ENCODE results near the gene KCNJ9.

The KCNJ9 gene

GRCh38 chr1:160130486-160130885 is 49.1 kb downstream of the KCNJ9 start:
- Mint-ChIP-seq H3K36me3 (no peaks in the 10 kb centered on the region), H3K4me3 (no peak overlapping the region), H3K27me3 (peaks cover 1% of the 10 kb centered on the region), H3K4me1 (ENCODE audit: low read depth) (no peaks in the 10 kb centered on the region), H3K27ac (no peak overlapping the region), H3K9me3 (ENCODE audit: low read depth) (no peaks in the 10 kb centered on the region)

DNA sequence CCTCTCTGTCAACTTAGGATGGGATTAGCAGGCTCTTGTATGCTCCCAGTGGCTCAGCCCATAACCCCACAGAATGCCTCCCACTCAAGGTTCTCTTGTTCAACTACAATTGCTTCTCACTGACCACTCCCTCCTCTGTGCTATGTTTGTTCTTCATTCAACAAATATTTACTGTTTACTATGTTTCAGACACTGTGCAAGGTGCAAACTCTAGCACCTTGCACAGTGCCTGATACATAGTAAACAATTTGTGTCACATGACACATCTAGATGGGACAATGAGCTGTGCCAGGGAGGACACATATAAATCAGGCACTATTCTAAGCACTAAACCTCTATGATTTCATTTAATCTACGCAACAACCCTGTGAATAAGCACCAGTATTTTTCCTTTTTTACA is 49.6 kb downstream of the KCNJ9 start:
- Mint-ChIP-seq H3K27ac (no peak overlapping the region), H3K4me3 (no peak overlapping the region), H3K4me1 (ENCODE audit: low read depth) (no peaks in the 10 kb centered on the region), H3K27me3 (peaks cover 1% of the 10 kb centered on the region), H3K9me3 (ENCODE audit: low read depth) (no peaks in the 10 kb centered on the region), H3K36me3 (no peaks in the 10 kb centered on the region)

- Mint-ChIP-seq H3K4me1 (ENCODE audit: low read depth) (no peaks in the 10 kb centered on the region), H3K27ac (no peak overlapping the region), H3K9me3 (ENCODE audit: low read depth) (no peaks in the 10 kb centered on the region), H3K36me3 (no peaks in the 10 kb centered on the region), H3K4me3 (no peak overlapping the region), H3K27me3 (peaks cover 1% of the 10 kb centered on the region)
These were observed 50.6 kb downstream of the KCNJ9 start for GRCh38 chr1:160131803-160132565.

- H3K27ac Mint-ChIP-seq = no peak overlapping the region
- H3K27me3 Mint-ChIP-seq = peaks cover 1% of the 10 kb centered on the region
- H3K36me3 Mint-ChIP-seq = no peaks in the 10 kb centered on the region
- H3K4me3 Mint-ChIP-seq = no peak overlapping the region
- no peaks in the 10 kb centered on the region for H3K4me1 Mint-ChIP-seq (ENCODE audit: low read depth)
- H3K9me3 Mint-ChIP-seq (ENCODE audit: low read depth) = no peaks in the 10 kb centered on the region
These were observed 52.8 kb downstream of the KCNJ9 start for GRCh38 chr1:160133990-160134770.

- Mint-ChIP-seq H3K4me3 (no peak overlapping the region), H3K27me3 (no peaks in the 10 kb centered on the region), H3K36me3 (no peaks in the 10 kb centered on the region), H3K4me1 (ENCODE audit: low read depth) (no peaks in the 10 kb centered on the region), H3K27ac (no peak overlapping the region), H3K9me3 (ENCODE audit: low read depth) (no peaks in the 10 kb centered on the region)
These were observed 53.6 kb downstream of the KCNJ9 start for GRCh38 chr1:160134791-160135572.

DNA sequence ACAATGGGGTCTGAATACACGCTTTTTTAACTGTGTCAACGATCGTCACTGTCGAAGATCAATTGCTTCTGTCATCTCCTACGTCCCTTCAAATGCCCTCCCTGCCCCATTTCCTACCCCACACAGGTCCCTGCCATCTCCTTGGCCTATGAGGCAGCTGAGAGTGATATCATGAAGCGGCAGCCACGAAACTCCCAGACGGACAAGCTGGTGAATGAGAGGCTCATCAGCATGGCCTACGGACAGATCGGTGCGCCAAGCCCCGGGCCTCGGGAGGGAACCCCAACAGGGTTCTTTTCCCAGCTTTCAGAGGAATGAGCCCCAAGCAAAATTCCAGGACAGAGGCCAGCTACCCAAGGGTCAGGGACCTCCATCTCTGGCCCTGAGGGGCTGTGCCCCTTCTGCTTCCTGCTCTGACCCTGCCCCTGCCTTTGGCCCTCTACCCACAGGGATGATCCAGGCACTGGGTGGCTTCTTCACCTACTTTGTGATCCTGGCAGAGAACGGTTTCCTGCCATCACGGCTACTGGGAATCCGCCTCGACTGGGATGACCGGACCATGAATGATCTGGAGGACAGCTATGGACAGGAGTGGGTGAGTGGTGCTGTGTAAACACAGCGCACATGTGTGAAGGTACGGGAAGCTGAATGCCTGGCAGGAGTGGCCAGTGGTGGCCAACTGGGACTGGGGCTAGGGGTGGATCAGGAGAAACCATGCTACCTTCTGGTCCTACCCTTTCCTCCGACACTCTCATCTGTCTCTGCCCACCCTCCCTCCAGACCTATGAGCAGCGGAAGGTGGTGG is 55.0 kb downstream of the KCNJ9 start:
- Mint-ChIP-seq H3K9me3 (ENCODE audit: low read depth) (no peaks in the 10 kb centered on the region), H3K27ac (no peak overlapping the region), H3K4me1 (ENCODE audit: low read depth) (no peaks in the 10 kb centered on the region), H3K36me3 (no peaks in the 10 kb centered on the region), H3K27me3 (no peaks in the 10 kb centered on the region), H3K4me3 (no peak overlapping the region)

DNA sequence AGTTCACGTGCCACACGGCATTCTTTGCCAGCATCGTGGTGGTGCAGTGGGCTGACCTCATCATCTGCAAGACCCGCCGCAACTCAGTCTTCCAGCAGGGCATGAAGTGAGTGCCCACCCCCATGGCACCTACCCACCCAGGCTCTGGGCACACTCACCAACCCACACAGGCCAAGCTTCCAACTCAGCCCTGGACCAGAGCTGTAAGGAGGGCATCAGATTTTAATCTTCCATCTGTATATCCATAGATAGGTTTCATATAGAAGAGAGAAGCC is 55.5 kb downstream of the KCNJ9 start:
- H3K4me1 Mint-ChIP-seq (ENCODE audit: low read depth) = no peaks in the 10 kb centered on the region
- H3K27me3 Mint-ChIP-seq = no peaks in the 10 kb centered on the region
- H3K9me3 Mint-ChIP-seq (ENCODE audit: low read depth) = no peaks in the 10 kb centered on the region
- no peaks in the 10 kb centered on the region for H3K36me3 Mint-ChIP-seq
- no peak overlapping the region for H3K27ac Mint-ChIP-seq
- H3K4me3 Mint-ChIP-seq = no peak overlapping the region

- Mint-ChIP-seq H3K4me1 (ENCODE audit: low read depth) (no peaks in the 10 kb centered on the region), H3K9me3 (ENCODE audit: low read depth) (no peaks in the 10 kb centered on the region)
These were observed 56.0 kb downstream of the KCNJ9 start for GRCh38 chr1:160137216-160137862.

DNA sequence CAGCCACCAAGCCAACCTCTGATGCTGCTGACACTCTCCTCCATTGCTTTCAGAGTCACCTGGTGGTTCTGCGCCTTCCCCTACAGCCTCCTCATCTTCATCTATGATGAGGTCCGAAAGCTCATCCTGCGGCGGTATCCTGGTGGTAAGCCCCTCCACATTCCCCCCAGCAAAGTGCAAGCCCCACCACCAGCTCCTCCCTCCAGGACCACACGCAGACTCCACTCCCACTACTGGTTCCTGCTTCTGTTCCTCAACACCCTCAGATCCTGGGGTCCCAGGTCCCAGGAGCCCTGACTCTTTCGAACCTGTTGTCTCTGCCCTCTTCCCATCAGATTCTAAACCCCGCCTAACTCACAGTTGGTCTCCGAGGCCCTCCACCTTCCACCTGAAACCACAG is 58.5 kb downstream of the KCNJ9 start:
- no peaks in the 10 kb centered on the region for H3K27me3 Mint-ChIP-seq
- no peak overlapping the region for H3K27ac Mint-ChIP-seq
- no peak overlapping the region for H3K4me3 Mint-ChIP-seq
- no peaks in the 10 kb centered on the region for H3K4me1 Mint-ChIP-seq (ENCODE audit: low read depth)
- no peaks in the 10 kb centered on the region for H3K9me3 Mint-ChIP-seq (ENCODE audit: low read depth)
- no peaks in the 10 kb centered on the region for H3K36me3 Mint-ChIP-seq

More at GRCh38 chr1:160137216-160137862, 56.0 kb downstream of the KCNJ9 start:
- Mint-ChIP-seq H3K27ac (no peak overlapping the region), H3K36me3 (no peaks in the 10 kb centered on the region), H3K27me3 (no peaks in the 10 kb centered on the region), H3K4me3 (no peak overlapping the region)

Measured in activated naive CD8-positive, alpha-beta T cell (primary cell).